NOMO-1 treated with dmso at 0.1 percent for 144 hours (cell line): ENCODE data around the gene FCN2.

Experiments
- DNase-seq: peaks from one replicate; lab custom pipeline; 2025; ENCODE audit not compliant: unreplicated experiment; lab: John Stamatoyannopoulos, UW

The FCN2 gene

GRCh38 chr9:134929193-134930158 is 48.9 kb downstream of the FCN2 start:
- peak; percentile 95 for DNase-seq

- DNase-seq, result no peak
Measured at GRCh38 chr9:134930398-134930797, 49.8 kb downstream of the FCN2 start.

GRCh38 chr9:134932171-134932570 is 51.6 kb downstream of the FCN2 start:
- no peak for DNase-seq

- DNase-seq, result no peak
Measured at GRCh38 chr9:134932606-134933005, 52.0 kb downstream of the FCN2 start.

- no peak for DNase-seq
Measured at GRCh38 chr9:134933076-134933659, 52.6 kb downstream of the FCN2 start.

- no peak for DNase-seq
Measured at GRCh38 chr9:134935056-134935640, 54.5 kb downstream of the FCN2 start.

- no peak for DNase-seq
Measured at GRCh38 chr9:134935701-134936345, 55.2 kb downstream of the FCN2 start.

- peak; percentile 82 for DNase-seq
Measured at GRCh38 chr9:134936346-134937163, 55.9 kb downstream of the FCN2 start.
